Mucosa of descending colon (tissue), 3 donors: ENCODE measurements around the gene ADIPOR2. TPM values are rescaled to one million over a fixed set of nuclear protein-coding genes. Genes with fewer than 3 reads are reported as not detected.

Experiments
- ATAC-seq: fragments of 200-7000 bp; cut with Tn5 transposase; one replicate; pipeline ENCODE4 v1.9.1; 2020; ENCODE audit warnings: mild to moderate bottlenecking, moderate library complexity
- DNase-seq, 3 donors: peaks; one replicate each; pipeline ENCODE4 v3.0.0-alpha.2; 2020
- H3K36me3 ChIP-seq: fragments of 200-600 bp; one replicate; pipeline ENCODE4 v1.8.0; 2021; ENCODE audit warnings: low read depth, mild to moderate bottlenecking
- H3K4me1 ChIP-seq: fragments of 200-600 bp; one replicate; pipeline ENCODE4 v1.8.0; 2021; ENCODE audit warnings: low read depth, mild to moderate bottlenecking
- H3K4me3 ChIP-seq: fragments of 200-600 bp; one replicate; pipeline ENCODE4 v1.8.0; 2021; ENCODE audit warnings: mild to moderate bottlenecking
- H3K9me3 ChIP-seq: fragments of 200-600 bp; one replicate; pipeline ENCODE4 v1.8.0; 2021; ENCODE audit warnings: mild to moderate bottlenecking
- CTCF ChIP-seq: fragments of 200-600 bp; IDR thresholded peaks from one replicate; pipeline ENCODE4 v1.8.0; 2022; ENCODE audit warnings: antibody characterized with exemption, mild to moderate bottlenecking
- intact Hi-C, 2 donors: fragments of 100-400 bp; cut with DNase I in 1 of 2; cut with micrococcal nuclease in 1 of 2; formaldehyde crosslinking; loops; one replicate each; pipeline versions ENCODE4 v1.11.0 to v1.11.1; 2022; cut with DNase I, micrococcal nuclease
- total RNA-seq, 3 donors: library from RNA; stranded (reverse); fragmentation: NEBNext Ultra II Directional in 2 of 3; extraction: Animal tissue kit (Norgen Biotek cat#: 25700) in 2 of 3; gene quantifications; one replicate each; pipeline versions ENCODE4 v1.2.1 to v1.2.4, GENCODE V29; 2021 to 2023
- donor health status: DM: no; HTN: no; CAD: no; lungs with moderate emphysema.
- donor health status: DM: no; HTN: no; CAD: no.
- donor health status: DM: no; HTN: yes; CAD: no.

ADIPOR2 gene
- total RNA-seq, 3 donors from 2014 or later: 76.1 to 119 (median 98.5) TPM

DNA sequence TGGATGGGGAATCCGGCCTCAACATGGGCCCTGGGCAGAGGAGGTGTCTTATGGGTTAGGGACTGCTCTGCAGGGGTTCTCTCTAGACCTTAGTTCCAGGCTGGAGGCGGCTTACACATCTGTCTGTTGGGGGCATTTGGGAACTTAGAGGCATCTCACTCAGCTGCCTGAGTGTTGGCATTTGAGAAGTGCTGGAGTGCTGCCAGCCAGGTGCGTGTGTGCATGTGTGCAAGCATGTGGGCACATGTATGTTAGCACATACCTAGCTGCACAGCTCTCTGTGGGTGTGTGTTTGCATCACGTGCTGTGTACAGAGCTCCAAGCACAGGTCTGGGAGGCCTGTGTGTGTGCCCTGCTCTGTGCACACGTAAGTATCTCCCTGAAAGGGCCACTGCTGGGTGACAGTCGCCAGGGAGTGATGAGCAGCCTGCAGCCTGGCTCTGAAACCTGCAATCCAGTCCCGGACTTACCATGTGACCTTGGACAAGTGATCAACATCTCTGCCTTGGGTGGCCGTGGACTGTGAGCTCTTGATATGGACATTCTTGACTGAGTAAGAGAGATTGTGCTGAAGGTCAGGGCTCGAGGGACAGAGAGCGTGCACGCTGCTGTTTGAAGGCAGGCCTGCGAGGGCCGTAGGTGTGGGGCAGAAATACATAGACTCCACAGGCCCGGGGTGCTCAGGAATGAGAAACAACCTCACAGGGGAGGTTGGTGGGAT is 134.7 kb downstream of the ADIPOR2 start:
- ATAC-seq (no peak), DNase-seq (no peak)
- Histone ChIP-seq H3K4me3 (no peak overlapping the region), H3K9me3 (no peaks in the 10 kb centered on the region), H3K36me3 (no peaks in the 10 kb centered on the region), H3K4me1 (no peaks in the 10 kb centered on the region)
- no peak for TF ChIP-seq CTCF
- intact Hi-C loops: no loop called here

DNA sequence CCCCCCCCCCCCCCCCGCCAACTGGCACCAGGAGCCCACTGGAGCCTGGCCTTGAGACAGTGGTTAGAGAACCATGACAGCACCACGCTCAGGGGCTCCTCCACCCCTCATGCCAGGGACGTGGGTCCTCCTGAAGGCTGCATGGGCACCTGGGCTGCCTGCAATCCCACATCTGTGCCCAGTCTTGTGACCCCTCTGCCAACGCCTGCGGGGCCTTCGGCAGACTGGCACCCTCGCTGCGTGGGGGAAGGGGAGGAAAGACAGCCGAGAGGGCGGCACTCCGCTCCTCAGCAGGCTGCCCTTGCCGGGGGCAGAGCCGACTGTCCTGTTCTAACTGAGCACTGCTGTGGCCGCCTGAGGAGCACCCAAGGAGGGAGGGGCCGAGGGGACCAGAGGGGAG is 135.5 kb downstream of the ADIPOR2 start:
- Histone ChIP-seq H3K4me1 (no peaks in the 10 kb centered on the region), H3K36me3 (no peaks in the 10 kb centered on the region), H3K4me3 (no peak overlapping the region), H3K9me3 (no peaks in the 10 kb centered on the region)
- TF ChIP-seq CTCF: no peak
- DNase-seq (no peak), ATAC-seq (no peak)
- intact Hi-C loops: no loop called here

DNA sequence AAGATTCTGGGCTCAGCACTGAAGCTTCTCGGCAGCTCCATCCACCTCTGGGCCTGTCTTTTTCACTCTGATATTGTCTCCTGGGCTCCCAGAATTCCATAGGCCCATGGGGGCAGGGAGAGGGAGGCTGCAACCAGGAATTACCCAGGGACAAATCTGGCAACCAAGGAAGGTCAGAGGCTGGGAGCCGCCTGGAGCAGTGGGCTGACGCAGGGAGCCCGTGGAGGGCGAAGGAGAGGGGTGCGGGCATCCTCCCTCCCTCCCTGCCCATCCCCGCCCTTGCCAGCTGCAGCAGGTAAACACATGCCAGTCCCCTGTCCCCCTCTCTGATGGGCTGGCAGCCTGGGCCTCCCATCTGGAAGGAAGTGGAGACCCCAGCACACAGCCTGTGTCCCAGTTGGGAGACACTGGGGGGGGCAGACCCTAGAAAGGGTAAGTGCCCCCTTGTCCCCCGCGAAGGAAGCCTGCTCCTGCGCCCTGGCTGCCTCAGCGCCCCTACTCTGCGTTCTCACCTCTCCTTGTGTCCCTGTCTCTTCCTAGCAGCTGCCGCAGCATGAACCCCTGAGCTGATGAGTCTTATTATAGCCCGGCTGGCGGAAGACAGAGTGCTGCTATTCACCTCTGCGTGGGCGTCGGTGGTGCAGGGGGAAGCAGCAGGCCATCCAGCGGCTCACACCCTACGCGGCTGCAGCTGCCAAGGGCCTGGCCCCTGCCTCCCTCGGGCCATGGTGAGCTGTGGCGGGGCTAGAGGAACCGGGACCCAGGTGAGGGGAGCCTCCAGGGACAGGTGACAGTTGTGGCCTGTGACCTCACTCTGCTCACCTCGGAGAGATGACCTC is 136.2 kb downstream of the ADIPOR2 start:
- no peak for TF ChIP-seq CTCF
- H3K4me3 ChIP-seq: no peak overlapping the region
- intact Hi-C loops: no loop called here

DNA sequence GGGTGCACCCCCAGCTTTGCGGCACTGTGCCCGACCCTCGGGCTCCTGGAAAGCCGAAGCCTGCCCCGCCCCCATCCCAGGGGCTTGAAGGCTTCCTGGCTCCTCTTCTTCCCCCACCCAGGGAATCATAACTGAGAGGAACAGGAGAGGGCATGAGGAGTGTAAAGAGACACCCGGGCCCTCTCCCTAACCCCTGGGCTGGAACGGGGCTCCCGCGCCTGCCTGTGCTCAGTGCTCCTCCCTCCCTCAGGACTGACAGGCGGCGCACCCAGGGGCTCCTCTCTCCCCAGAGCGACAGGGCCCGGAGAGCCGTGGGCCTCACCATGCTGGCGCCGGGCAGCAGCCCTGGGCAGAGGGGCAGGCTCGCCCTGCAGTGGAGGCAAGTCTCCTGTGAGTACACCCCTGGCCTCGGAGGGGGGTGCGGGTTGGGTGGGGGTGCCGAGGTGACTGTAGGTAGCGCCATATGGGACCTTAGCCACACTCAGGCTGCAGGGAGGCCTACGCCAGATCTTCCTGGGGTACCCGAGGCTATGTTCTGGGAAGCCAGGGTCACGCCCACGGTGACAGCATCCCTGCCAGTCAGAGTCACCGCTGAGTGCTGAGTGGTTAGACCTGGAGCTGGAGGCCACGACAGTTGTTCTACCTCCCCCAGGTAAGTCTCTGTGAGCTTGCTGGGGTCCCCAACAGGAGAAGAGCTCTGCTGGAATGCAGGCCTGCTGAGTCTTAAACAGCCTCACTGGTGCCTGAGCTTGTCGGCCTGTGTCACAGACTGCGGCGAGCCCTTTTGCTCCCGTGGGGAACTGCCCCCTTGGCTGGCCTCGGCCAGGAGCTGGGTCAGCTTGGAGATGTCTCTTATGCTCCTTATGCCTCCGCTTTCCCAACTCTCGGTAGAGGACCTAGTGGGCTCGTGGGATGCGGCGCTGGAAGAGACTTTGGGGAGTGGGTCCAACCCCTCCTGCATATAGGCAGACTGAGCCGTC is 137.2 kb downstream of the ADIPOR2 start:
- ATAC-seq (no peak), DNase-seq (peak in 2 of 3 donors; percentile 15 to 31)
- intact Hi-C loops: no loop called here
- TF ChIP-seq CTCF: no peak
- no peaks in the 10 kb centered on the region for H3K36me3 ChIP-seq
- no peaks in the 10 kb centered on the region for H3K9me3 ChIP-seq
- no peaks in the 10 kb centered on the region for H3K4me1 ChIP-seq
- no peak overlapping the region for H3K4me3 ChIP-seq

More for the DNA sequence above, 136.2 kb downstream of the ADIPOR2 start:
- no peaks in the 10 kb centered on the region for H3K9me3 ChIP-seq
- no peaks in the 10 kb centered on the region for H3K36me3 ChIP-seq
- H3K4me1 ChIP-seq: no peaks in the 10 kb centered on the region
- ATAC-seq: no peak
- peak in 2 of 3 donors; percentile 5 to 38 for DNase-seq

DNA sequence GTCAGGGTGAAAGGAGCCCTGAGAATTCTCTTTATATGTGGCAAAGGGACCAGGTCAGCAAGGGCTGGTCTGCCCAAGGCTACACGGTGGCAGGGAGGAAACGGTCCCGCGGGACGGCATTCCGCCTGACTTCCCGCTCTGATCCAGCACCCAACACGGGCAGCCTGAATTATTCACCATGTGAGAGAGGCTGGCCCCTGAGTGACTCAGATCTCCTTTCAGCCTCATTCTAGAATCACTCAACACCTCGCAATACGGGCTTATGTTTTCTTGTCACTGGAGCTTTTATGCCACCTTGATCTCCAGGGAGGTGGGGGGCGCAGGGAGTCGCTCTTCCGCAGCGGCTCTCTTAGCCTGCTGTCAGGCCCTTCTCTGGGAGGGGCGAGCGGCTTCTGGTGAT is 138.0 kb downstream of the ADIPOR2 start:
- H3K4me1 ChIP-seq: no peaks in the 10 kb centered on the region
- H3K9me3 ChIP-seq: no peaks in the 10 kb centered on the region
- H3K36me3 ChIP-seq: no peaks in the 10 kb centered on the region
- ATAC-seq (no peak), DNase-seq (peak in 1 of 3 donors; percentile 9)
- no peak for TF ChIP-seq CTCF
- intact Hi-C loops: no loop called here
- H3K4me3 ChIP-seq: no peak overlapping the region
